Measurements from ENCODE around the gene OBSCN. TPM values are rescaled to one million over a fixed set of nuclear protein-coding genes. Genes with fewer than 3 reads are reported as not detected.
"Not testable (repeated sequence)": the region's sequence is repeated elsewhere in the genome, so short reads cannot be mapped to it uniquely, and the experiment has no call there.

Gene OBSCN
- total RNA-seq, 2 donors from 2014 or later = 194 to 201 TPM

DNA sequence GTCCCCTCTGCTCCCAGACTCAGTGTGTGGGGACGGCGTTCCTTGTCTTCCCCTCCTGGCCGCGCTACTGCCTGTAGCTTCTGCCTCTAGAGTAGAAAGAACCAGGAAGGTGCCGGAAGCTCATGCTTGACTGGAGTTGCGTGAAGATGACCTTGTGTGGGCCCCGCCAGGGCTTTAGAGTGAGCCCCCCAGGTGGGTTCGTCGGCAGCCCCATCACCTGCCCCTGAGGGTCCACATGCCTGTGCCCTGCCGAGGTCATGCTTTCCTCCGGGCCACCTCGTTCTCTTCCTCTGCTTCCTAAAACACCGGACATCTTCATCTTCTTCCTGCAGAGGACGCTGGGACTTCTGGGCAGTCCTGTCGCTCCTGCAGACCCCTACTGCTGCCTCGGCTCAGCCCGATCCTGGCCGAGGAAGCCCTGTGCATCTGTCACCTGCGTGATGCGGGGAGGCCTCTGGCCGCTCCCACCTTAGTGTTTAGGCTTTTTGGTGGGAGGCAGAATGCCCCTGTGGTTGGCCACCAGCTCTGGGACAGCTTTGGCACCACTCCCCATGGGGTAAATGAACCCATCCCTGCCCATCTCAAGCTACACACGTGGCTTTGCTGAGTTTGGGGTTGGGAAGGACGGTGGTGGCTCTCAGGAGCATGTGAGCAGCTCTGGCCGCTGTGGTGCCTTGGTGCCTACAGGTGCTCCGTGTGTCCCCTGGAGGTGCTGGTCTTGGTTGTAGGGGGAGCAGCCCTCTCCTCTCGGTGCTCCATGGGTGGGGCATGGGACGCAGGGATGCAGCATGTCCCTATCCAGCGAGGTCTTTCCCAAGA, 12.3 kb downstream of the OBSCN start:
- intact Hi-C loops (cut with DNase I) = no loop called here
- DNase-seq (no peak), ATAC-seq (no peak)

DNA sequence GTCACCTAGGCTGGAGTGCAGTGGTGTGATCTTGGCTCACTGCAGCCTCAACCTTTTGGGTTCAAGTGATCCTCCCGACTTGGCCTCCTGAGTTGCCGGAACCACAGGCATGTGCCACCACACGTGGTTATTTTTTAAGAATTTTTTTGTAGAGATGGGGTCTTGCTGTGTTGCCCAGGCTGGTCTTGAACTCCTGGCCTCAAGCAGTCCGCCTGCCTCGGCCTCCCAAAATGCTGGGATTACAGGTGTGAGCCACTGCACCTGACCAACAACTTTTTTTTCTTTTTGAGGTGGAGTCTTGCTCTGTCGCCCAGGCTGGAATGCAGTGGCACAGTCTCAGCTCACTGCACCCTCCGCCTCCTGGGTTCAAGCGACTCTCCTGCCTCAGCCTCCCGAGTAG, 13.3 kb downstream of the OBSCN start:
- intact Hi-C loops (cut with DNase I); ATAC-seq; DNase-seq: not testable (repeated sequence)

DNA sequence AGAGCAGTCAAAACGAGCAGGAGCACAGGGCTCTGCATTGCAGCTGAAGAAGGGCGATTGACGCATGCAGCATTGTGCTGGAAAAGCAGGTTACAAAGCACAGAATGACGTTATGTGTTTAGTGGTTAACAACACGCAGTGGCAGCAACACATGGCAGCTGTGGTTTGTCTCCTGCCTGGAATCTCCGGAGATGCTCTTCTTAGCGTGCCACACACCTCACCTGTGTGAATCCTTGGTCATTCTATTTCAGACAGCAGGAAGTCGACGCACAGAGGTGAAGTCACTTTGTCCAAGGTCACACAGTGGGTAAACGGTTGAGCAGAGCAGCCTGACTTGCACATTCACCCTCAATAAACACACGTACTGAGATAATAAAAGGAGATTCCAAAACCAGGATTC, 14.7 kb downstream of the OBSCN start:
- intact Hi-C loops (cut with DNase I) = no loop called here
- ATAC-seq (no peak), DNase-seq (no peak)

DNA sequence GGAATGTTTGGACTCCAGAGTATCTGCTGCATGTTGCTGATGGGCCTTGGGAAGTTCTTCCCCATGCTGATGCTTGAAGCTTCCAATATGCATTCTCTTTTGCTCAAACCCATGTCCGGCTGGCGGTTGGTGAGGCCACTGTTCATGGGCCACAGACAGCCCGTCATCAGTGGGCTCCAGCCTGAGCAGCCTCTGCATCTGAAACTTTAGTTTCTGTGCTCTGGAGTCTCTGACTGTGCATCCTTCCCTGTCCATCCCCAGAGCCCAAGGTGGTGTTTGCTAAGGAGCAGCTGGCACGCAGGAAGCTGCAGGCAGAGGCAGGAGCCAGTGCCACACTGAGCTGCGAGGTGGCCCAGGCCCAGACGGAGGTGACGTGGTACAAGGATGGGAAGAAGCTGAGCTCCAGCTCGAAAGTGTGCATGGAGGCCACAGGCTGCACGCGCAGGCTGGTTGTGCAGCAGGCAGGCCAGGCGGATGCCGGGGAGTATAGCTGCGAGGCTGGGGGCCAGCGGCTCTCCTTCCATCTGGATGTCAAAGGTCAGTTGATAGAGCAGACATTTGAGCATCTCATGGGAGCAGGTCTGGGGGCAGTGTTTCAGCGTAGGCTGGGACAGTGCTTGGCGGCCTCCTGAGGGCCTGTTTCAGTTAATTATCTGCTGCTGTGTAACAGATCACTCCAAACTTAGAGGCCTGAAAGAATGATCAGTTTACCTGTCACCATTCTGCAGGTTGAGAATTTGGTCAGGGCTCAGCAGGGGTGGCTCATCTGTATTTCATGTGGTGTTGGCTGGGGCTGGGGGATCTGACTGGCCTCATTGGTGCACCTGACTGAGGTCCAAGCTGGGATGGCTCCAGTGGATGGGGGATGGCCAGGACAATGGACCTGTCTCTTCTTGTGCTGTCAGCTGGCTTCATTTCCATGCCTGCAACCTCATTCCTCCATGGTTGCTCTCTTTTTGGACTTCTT, 16.6 kb downstream of the OBSCN start:
- intact Hi-C loops (cut with DNase I) = no loop called here
- DNase-seq (no peak), ATAC-seq (no peak)

DNA sequence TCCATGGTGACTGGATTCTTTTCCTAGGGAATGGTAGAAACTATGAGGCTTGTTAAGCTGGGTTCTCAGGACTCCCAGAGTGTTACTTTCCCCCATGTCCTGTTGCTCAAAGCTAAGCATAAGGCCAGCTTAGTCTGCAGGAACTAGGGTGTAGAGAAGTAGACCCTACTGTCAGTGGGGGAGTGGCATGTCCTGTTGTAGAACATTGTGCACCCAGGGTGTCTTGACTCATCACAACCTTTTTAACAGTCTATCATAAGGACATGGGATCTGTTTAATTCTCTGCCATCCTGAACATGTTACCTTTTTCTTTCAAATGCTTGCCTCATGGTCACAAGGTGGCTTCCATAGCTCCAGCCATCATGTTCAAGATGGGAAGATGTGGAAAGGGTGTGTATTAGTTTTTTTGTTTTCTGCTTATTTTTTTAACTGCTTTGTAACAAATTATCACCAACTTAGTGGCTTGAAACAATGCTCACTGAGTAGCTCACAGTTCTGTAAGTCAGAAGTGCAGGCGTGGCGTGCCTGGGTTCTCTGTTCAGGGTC, 17.4 kb downstream of the OBSCN start:
- intact Hi-C loops (cut with DNase I) = no loop called here
- ATAC-seq (no peak), DNase-seq (no peak)

DNA sequence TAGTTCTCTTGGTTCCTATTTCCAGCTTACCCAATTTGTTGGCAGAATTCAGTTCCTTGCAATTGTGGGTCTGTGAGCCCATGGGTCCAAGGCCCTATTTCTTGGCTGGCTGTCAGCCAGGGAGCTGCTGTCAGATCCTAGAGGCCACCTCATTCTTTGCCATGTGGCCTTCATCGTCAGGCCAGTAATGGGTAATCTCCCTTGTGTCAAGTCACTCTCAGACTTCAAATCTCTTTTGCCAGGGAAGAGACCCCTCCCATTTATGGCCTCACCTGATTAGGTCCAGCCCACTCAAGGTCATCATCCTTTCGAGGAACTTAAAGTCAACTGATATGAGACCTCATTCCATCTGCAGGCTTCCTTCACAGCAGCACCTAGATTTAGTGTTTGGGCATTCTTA, 17.9 kb downstream of the OBSCN start:
- intact Hi-C loops (cut with DNase I) = no loop called here
- no peak for ATAC-seq
- no peak for DNase-seq

DNA sequence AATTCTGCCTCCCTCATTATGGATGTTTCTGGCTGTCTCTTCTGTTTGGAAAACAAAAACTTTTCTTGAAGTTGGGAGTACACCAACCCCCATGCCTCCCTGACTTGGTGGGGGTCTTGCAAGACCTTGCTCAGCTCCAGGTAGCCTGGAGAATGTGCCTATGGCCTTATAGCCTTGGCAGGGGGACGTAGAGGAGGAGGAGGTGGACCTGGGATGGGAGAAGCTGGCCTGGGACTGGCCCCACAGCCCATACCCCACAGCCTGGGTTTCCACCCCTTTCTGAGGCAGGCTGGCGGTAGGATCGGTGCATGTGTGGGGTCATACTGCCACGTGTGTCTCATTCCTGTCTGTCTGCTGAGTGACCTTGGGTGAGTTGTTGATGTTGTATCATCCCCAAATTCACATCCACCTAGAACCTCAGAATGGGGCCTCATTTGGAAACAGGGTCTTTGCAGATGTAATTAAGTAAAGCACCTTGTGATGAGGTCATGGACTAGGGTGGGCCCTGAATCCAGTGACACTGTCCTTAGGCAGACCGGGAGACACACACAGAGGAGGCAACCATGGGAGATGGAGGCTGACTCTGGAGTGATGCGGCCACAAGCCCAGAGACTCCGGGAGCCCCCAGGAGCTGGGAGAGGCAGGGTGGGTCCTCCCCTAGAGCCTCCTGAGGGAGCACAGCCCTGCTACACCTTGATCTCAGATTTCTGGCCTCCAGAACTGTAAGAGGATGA, 18.5 kb downstream of the OBSCN start:
- DNase-seq (no peak), ATAC-seq (no peak)
- intact Hi-C loops (cut with DNase I) = no loop called here

DNA sequence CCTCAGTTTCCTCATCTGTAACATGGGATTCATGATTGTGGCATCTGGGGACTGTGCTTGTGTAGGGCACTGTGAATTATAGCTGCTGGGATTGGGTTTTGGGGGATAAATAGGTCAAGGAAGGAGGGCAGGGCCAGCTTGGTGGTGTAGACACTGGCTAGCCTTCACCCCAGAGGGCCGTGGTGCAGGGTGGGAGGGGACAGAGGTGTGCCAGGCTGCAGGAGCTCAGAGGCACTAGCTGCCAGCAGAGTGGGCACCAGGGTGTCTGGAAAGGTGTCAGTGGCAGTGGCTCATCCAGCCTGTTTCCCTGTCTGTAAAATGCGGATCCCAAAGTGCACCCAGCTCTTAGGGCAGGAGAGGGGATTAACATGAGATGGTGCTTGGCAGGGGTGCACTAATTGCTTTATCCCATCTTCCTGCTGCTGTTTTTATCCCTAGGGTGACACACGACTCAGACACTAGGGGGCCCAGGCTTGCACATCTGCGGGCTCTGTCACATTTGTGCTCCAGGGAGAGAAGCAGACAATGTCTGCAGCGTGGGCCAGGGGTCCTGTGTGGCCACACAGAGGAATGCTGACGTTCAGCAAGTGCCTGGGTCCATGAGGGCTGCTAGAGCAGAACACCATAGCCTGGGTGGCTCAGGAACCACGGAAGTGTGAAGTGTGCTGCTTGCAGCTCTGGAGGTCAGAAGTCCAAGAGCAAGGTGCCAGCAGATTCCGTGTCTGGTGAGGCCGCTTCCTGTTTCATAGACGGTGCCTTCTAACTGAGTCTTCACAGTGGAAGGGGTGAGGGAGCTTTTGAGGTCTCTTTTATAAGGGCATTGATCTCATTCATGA, 19.3 kb downstream of the OBSCN start:
- intact Hi-C loops (cut with DNase I) = no loop called here
- ATAC-seq (peak; percentile 35 to 41), DNase-seq (no peak)

DNA sequence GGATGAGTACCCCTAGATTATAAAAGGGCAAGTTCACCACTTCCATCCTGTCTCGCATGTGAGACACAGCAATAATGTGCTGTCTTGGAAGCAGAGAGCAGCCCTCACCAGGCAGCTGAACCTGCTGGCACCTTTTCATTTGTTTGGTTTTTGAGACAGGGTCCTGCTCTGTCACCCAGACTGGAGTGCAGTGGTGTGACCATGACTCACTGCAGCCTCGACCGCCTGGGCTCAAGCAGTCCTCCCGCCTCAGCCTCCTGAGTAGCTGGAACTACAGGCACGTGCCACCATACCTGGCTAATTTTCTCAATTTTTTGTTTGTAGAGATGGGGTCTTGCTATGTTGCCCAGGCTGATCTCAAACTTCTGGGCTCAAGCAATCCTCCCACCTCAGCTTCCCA, 20.3 kb downstream of the OBSCN start:
- intact Hi-C loops (cut with DNase I); ATAC-seq; DNase-seq: not testable (repeated sequence)

DNA sequence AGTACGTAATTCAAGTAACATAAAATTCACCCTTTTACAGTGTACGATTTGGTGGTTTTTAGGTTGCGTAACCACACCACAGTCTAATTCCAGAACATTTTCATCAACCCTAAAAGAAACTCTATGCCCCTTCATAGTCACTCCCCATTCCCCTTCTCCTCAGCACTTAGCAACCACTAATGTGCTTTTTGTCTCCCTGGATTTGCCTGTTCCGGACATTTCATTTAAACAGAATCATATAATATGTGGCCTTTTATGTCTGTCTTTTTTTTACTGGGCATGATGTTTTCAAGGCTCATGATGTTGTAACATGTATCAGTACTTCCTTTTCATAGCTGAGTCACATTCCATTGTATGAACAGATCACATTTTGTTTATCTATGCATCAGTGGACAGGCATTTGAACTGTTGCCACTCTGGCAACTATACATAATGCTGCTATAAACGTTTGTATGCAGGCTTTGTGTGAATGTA, 20.8 kb downstream of the OBSCN start:
- ATAC-seq (peak in 1 of 2 donors; percentile 28), DNase-seq (no peak)
- intact Hi-C loops (cut with DNase I) = no loop called here

DNA sequence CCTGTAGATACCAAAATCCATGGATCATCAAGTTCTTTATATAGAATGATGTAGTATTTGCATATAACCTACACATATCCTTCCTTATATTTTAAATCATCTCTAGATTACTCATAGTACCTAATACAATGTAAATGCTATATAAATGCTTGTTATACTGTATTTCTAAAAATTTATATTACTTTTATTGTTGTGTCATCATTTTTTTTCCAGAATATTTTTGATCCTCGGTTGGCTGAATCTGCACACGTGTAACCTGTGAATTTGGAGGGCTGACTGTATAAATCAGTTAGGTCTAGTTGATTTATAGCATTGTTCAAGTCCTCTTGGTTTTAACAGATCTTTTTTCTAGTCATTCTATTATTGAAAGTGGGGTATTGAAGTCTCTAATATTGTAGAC, 23.3 kb downstream of the OBSCN start:
- no peak for ATAC-seq
- intact Hi-C loops (cut with DNase I) = no loop called here

DNA sequence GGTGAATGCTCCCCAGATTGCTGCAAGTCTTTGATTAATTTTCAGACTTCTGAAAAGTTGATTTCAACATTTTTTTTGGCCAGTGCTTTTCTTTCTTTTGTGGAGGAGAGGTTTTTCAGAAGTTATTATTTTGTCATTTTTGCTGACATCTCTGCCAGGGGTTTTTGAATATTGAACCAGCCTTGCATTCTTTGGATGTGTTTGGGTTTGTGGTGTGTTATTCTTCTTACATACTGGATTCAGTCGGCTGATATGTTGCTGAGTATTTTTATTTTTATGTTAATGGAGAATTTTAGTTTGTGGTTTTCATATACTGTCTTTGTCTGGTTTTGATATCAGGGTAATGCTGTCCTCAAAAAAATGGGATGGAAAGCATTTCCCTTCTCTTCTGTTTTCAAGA, 25.3 kb downstream of the OBSCN start:
- no peak for ATAC-seq
- DNase-seq = no peak
- intact Hi-C loops (cut with DNase I) = no loop called here

More for the DNA sequence above, 23.3 kb downstream of the OBSCN start:
- no peak for DNase-seq

DNA sequence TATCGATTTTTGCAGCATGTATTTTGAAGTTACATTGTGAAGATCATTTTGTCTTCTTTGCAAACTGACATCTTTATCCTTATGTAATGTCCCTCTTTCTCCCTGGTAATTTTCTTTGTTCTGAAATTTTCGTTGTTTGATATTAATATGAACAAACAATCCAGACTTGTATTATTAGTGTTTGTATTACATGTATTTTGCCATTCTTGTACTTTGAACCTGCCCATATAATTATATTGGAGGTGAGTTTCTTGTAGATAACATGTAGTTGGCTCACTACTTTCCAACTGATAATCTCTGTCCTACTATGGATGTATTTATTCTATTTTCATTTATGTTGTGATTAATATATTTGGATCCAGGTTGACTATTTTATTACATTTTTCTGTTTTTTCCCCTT, 27.1 kb downstream of the OBSCN start:
- ATAC-seq (no peak), DNase-seq (no peak)
- intact Hi-C loops (cut with DNase I) = no loop called here

DNA sequence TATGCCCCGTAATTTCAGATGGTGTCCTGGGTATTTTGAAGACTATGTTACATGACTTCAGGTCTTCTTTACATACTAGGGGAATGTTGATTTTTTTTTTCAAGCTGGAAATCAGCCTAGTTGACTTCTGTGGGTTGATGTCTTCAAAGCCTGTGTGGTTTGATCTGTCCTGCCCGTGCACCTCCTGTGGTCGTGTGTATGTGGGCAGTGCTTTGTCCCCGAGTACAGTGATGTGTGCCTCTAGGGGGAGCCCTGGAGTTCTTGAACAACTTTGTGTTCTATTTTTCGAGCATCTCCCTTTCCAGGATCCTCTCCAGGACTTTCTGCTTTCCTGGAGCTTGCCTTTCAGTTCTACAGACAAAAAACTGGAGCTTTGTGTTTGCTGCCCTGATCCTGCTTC, 28.9 kb downstream of the OBSCN start:
- intact Hi-C loops (cut with DNase I) = no loop called here
- DNase-seq = peak; percentile 60
- peak in 1 of 2 donors; percentile 55 for ATAC-seq

DNA sequence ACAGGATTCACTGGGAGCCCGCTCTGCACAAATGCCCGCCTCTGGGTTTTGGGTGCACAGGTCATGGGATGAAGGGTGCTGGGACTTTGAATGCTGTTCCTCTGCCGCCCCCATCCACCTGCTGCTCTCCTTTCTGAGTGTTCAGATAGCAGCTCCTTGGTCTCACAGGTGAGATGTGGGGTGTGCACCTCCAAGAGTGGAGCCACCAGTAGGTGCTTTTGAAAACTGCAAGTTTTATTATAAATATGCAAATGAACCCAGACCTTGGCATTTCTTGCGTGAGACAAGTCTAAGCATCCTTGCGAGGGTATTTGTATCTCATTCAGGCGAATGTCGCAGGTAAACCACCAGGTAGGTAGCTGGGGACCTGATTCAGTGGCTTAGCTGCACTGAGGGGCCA, 30.2 kb downstream of the OBSCN start:
- DNase-seq (no peak), ATAC-seq (no peak)
- intact Hi-C loops (cut with DNase I) = no loop called here

DNA sequence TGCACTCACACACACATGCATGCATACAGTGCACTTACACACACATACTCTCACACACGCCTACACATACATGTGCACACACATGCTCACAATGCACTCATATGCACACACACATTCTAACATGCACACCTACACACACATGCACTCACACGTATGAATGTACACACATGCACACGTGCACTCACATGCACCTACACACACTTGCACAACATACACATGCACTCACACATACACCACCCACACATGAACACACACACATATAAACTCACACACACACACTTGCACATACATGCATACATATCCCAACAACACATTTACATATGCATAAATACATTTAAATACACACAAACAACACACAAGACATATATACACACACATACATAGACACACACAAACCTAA, 30.6 kb downstream of the OBSCN start:
- intact Hi-C loops (cut with DNase I) = no loop called here
- ATAC-seq = no peak
- no peak for DNase-seq

DNA sequence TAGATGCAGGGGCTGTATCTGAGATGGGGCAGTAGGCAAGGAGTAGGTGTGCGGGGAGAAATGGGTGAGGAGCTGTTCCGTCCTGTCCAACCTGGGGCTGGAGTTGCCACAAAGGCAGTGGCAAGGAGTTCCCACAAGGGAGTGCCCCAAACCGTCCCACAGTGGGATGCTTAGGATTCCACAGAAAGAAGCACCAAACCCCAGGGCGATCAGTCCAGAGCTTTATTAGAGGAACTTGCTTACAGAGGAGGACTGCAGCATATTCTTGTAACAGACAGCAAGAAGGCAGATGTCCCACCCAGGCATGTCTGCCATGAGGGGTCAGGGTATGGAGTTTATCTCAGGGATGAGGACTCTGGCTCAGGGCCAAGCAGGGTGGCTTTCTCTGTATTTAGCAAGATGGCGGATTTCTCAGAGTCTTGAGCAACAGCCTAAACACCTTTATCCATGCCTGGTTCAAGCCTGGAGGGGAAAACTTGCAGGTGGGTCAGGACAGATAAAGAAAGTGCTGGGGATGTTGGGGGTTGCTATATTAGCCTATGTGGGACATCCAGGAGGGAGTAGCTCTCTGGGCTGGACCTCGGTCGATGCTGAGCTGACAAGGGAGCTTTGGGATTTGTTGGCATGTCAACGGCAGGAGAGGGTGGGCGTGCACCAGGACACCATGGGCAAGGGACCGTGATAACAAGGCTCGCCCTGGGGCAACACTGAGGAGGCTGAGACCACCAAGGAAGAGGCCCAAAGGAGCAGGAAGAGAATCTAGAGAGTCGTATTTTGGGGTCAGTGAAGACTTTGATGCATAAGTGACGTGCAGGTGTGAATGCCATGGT, 32.8 kb downstream of the OBSCN start:
- intact Hi-C loops (cut with DNase I) = no loop called here
- ATAC-seq = no peak
- no peak for DNase-seq
